Astrocyte of the hippocampus (primary cell): ENCODE results near the gene MON1B.

Experiments
- DNase-seq: peaks from one replicate; pipeline ENCODE4 v3.0.0; 2011; ENCODE audit warnings: low read depth, low spot score

Gene MON1B

GRCh38 chr16:77195411-77195810 is 4.4 kb downstream of the MON1B start:
- DNase-seq: no peak

DNA sequence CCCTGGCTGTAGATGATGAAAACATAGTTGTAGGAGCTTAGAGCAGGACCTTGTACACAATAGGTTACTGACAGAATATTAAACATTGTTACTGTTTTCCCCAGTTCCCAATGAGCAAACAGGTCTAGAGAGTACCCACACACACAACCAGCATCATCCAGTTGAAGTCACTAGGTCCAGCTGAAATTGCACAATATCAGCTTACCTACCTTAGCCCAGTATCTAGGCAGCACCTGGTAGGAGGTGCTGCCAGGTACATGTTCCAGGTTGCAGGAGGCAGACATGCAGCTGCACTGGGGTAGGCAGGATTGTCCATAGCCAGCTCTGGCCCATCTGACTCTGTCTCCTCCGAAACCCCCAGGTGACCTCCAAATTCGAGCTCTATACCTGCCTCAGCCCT is 6.8 kb downstream of the MON1B start:
- DNase-seq: no peak

DNA sequence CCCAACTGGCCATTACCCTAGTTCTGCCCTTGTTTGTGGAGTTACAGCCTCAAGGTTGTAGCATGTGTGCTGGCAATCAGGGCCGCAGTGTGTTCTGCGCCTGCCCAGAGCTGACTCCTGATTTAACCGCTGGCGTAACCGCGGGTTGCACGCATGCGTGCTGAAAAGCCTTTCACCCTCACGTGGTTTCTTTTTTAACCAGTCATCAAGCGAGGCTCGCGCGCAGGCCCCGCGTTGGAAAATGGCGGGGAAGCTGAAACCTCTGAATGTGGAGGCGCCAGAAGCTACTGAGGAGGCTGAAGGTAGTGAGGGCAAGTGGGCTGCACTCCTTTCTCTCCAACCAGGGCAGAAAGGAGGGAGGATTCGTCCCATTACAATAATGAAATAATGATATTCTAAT is 8.2 kb downstream of the MON1B start, which contains the start of gene SYCE1L:
Gene SYCE1L, plus strand, starts transcription at position 198 of the 400 bp plus-strand sequence. Its CDS starts 44 bp downstream, at position 242.
- DNase-seq: no peak

DNA sequence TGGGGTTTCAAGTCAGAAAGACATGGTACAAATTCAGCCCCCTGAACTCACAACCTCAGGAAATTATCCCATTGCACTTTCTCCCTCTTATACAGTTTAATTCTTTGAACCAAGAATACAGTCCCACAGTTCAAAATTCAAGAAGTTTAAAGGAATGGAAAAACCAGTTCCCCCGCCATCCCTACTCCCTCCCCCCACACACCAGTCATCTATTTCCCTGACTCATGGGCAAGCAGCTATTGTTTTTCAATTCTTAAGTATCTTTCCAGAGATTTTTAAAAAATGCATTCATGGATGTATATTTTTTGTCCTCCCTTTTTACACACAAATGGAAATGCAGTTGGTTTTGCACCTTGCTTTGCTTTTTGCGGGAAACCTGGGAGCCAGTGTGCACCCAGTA is 15.5 kb downstream of the MON1B start:
- DNase-seq: no peak

- no peak for DNase-seq
These were observed 16.0 kb downstream of the MON1B start for GRCh38 chr16:77207030-77207429.

- no peak for DNase-seq
These were observed 17.4 kb downstream of the MON1B start for GRCh38 chr16:77208382-77208781.

DNA sequence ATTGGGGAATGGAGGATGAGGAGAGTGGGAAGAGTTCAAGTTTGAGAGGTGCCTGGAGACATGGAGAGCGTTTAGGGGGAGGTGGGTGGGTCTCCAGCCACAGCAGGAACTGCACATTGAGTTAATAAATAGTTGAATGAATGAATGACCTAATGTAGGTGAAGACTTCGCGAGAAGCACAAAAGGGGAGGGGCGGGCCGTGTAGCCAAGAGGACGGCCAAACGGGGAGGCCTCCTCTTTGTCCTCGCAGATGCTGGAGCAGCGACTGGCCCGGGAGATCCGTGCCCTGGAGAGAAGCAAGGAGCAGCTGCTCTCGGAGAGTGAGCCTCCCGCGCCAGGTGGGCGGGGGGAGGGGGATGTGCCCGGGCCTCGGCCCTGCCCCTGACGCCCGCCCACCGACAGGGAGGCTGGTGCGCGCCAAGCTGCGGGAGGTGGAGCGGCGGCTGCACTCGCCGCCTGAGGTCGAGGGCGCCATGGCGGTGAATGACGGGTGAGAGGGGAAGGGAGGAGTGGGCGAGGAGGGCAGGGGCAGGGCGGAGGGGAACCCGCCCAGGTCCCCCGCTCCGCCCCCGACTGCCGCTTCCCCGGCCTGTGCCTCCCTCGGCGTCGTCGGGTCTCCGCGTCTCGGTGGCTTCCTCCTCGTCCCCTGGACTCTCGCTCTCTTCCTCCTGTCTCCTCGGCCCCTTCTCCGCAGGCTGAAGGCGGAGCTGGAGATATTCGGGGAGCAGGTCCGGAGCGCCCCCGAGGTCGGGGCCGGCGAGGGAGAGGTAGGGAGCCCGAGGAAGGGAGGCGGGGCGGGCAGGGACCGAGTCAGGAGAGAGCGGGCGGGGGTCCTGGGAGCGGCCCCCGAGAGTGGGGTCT is 21.1 kb downstream of the MON1B start:
- DNase-seq: peak; percentile 80

DNA sequence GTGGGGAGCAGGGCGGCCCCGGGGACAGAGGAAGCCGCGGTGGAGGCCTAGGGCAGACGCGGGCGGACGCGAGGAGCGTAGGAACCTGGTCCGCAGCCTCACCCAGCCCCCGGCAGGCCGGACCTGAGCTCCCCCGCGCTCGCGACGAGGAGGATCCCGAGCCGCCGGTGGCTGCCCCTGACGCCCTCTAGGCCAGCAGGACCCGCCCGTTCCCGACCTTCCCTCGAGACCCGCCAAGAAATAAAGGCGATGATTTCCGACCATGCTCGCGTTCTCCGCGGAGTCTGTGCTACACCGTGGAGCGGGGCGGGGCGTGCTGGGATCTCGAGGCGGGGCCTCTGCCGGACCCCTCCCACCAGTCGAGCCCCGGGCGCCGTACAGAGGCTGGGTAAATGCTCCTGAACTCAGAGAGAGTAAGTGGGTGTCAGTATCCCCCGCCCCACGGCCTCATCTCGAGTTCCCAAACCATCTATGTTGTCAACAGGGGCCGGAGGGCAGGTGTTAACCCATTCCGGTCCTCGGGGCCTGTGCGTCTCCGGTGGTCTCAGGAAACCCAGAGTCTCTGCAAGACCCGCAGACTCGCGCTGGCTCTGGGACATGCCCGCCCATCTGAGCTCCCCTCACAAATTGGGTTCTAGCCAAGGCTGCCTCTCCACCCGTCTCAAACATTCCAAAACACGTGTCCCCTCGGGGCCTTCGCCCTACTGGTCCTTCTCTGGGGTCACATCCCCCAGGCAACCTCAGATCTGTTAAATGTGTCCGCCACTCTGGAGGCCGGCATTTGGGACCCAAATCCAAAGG is 22.0 kb downstream of the MON1B start:
- peak; percentile 78 for DNase-seq

- DNase-seq: peak; percentile 84
These were observed 22.6 kb downstream of the MON1B start for GRCh38 chr16:77213542-77214106.

GRCh38 chr16:77214411-77215138 is 23.6 kb downstream of the MON1B start:
- no peak for DNase-seq

GRCh38 chr16:77219437-77219836 is 28.4 kb downstream of the MON1B start:
- DNase-seq: no peak

DNA sequence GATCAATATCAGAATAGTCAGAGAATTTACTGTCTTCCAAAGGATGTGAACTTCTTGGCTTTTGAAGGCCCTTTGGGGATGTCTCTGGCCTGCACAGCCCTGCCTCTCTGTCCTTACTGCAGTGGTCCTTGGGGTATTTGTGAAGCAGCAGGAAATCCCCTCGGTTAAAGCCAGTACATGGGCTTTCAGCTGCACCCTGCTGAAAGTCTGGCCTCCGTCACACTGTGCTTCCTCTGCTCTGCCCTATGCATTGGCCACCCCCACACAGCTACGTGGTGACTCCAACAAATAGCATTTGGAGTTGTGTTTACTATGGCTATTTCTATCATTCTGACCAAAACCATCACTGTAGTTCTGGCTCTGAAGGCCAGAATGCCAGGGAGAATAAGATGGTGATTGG is 29.4 kb downstream of the MON1B start:
- DNase-seq: no peak

DNA sequence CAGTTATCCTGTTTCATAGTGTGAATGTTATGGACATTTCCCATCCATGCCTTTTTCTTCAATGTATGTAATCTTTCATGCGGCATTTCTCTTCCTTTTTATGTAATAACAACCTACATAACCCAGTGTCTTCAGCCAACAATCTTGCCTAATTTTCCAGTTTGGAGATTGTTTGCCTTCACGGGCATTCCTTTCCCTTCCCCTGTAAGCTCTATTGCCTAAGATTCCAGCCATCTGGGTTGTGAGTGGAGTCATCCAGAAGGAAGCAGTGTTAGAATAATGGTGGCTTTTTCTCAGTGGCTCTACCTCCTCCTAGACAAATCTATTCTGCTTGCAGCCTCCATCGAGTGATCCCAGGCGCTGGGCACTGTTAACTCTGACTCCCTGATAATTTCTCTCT is 30.5 kb downstream of the MON1B start:
- no peak for DNase-seq

- no peak for DNase-seq
These were observed 32.2 kb downstream of the MON1B start for GRCh38 chr16:77223184-77223583.

DNA sequence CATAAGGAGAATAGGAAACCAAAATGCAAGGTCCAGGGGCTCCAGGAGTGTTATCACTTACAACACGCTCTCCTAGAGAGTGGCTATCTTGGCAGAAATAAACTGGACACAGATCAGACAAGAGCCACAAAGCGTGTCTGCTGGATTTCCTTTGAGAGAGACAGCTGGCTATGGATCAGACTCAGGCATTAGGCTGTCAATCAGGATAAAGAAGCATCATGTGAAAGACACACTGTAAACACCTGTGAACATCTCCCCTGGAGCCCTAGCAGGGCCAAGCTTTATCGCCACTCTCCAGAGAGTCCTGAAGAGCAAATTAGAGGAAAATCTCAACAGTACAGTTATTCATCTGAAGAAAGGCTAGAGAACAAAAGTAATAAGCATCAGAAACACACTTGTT is 34.2 kb downstream of the MON1B start:
- no peak for DNase-seq

DNA sequence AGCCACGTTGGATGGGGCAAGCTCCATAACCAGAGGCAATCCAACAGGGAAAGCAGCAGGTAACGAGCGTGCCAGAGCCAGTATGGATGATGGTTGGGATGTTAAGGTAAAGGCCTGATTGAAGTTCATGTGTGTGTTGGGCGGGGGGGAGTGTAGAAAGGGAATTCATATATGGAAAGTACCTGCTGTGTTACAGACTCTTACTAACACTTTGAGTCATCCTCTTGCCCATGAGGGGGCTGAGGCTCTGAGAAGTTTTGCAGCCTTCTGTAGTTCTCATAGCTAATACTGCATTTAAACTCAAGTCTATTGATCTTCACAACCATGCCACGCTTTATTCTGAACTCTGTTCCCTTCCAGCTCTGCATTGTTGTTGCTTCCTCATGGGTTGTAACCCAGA is 36.8 kb downstream of the MON1B start:
- no peak for DNase-seq

DNA sequence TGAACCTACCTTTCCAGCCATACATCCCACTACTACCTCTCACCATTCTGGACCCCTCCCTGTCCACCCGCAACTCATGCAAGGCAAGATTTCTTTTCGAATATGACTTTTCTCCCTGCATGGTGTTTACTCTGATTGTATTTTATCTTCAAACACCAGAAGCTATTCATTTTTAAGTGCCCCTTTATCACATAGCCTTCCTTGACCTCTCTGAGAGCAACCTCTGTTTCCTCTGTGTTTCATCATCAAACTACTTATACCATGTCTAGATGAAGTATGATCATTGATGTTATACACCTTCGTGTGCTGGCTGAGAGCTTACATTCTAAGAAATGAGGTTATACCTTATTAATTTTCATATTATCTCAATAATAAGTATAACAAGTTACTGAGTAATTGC is 40.1 kb downstream of the MON1B start:
- no peak for DNase-seq

GRCh38 chr16:77233799-77234519 is 43.0 kb downstream of the MON1B start:
- no peak for DNase-seq

DNA sequence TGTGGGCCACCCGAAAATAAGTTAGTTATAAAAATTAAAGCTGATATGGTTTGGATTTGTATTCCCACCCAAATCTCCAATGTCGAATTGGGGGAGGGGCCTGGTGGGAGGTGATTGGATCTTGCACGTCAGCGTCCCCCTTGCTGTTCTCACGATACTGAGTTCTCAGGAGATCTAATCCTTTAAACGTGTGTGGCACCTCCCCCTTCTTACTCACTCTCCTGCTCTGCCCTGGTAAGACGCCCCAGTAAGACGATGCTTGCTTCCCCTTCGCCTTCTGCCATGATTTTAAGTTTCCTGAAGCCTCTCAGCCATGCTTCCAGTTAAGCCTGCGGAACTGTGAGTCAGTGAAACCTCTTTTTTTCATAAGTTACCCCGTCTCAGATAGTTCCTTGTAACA is 43.6 kb downstream of the MON1B start:
- no peak for DNase-seq

GRCh38 chr16:77236063-77236511 is 45.1 kb downstream of the MON1B start:
- DNase-seq: peak; percentile 94

GRCh38 chr16:77238593-77238992 is 47.6 kb downstream of the MON1B start:
- no peak for DNase-seq
